ENCODE results near the gene NECTIN1.

Gene NECTIN1

DNA sequence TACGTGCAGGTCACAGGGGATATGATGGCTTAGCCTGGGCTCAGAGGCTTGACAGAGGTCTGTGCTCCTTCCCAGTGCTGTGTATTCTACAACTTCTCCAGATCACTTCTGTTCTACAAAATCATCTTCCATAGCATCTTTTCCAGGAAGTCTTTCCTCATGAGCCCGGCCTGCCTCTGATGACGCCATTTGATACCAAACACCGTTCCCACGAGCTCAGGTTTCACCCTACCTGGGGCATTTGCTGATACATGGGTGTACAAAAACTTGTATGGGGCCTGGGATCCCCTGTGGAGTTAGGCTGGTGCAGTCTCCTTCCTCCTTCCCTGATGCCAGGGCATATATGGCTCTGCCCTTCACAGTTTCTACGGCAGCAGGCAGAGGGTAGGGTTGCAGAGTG is 78.7 kb downstream of the NECTIN1 start:
- no peak for TF ChIP-seq CTCF (IDR thresholded peaks at IDR 0.05; ENCODE audit: low read depth, low read length)
- no peak overlapping the region for H3K4me3 ChIP-seq (ENCODE audit: low read depth, low read length)

DNA sequence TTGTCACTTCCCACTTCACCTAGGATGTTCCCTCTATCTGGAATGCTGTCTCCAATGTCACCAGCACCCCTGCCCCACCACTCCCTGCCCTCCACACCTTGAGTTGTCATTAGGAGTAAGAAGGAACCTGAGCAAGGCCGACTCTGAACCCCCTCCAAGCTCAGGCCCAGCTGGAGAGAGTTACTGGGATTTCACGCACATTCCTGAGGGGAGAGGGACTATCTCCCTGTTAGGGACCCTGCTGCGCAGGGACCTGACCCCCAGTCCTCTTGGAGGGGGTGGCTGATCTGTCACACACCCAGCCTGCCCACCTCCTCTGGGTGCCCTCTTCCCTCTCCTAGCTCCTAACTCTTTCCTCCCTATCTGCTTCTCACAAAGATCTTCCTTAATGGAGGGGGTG is 81.7 kb downstream of the NECTIN1 start:
- no peak overlapping the region for H3K4me3 ChIP-seq (ENCODE audit: low read depth, low read length)
- TF ChIP-seq CTCF (IDR thresholded peaks at IDR 0.05; ENCODE audit: low read depth, low read length): no peak

DNA sequence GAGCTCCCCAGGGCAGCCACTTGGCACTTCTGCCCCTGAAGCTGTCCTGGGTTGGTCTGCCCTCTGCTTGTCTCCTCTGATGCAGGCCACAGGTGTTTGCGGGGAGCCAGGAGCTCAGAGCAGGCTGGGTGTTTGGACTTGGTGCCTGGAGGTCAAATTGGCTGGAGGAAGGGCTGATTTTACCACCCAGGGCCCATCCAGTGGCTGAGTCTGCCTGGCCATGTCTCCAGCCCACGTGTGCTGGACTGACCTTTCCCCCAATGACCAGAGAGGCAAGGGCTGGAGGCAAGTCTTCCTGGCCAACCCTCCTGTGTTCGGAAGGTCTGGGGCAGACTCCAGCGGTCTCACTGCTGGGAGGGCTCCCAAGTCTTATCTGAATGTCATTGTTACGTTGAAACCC is 84.0 kb downstream of the NECTIN1 start:
- TF ChIP-seq CTCF (IDR thresholded peaks at IDR 0.05; ENCODE audit: low read depth, low read length): no peak
- no peak overlapping the region for H3K4me3 ChIP-seq (ENCODE audit: low read depth, low read length)

GRCh38 chr11:119644502-119644901 is 84.5 kb downstream of the NECTIN1 start:
- TF ChIP-seq CTCF (IDR thresholded peaks at IDR 0.05; ENCODE audit: low read depth, low read length): no peak
- no peak overlapping the region for H3K4me3 ChIP-seq (ENCODE audit: low read depth, low read length)

- no peak for TF ChIP-seq CTCF (IDR thresholded peaks at IDR 0.05; ENCODE audit: low read depth, low read length)
- H3K4me3 ChIP-seq (ENCODE audit: low read depth, low read length): no peak overlapping the region
These were observed 85.1 kb downstream of the NECTIN1 start for GRCh38 chr11:119643876-119644225.

DNA sequence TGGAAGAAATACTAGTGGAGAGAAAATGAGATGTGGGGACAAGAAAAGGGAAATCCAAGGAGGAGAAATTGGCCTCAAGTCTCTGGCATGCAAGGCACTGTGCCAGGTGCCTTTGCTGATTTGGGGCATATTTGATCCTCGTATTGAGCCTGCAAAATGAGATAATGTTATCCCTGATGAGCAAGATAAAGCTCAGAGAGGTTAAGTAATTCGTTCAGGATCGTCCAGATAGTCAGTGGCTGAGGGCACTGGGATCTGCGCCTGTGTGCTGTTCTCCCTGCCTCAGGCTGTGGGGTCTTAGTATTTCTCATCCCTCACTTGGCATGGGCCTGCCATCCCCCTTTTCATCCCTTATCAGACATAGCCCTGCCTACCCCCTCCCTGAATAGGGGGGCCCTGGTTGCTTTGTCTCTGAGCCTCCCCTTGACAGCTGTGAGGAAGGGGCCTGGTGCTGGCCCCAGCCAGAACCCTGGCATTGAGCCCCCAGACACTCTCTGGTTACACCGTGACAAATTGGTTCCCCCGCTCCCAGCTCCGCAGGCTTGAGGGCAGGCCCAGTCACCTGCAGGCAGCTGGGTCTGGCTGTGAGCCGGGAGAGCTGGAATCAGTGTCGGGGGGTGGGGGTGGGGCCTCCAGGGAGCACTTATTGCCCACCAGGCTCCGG is 85.7 kb downstream of the NECTIN1 start:
- no peak for TF ChIP-seq CTCF (IDR thresholded peaks at IDR 0.05; ENCODE audit: low read depth, low read length)

GRCh38 chr11:119641983-119642745 is 86.8 kb downstream of the NECTIN1 start:
- no peak overlapping the region for H3K4me3 ChIP-seq (ENCODE audit: low read depth, low read length)
- TF ChIP-seq CTCF (IDR thresholded peaks at IDR 0.05; ENCODE audit: low read depth, low read length): peak; percentile 39; the same call in 1 of the 2 replicates

More for the DNA sequence above, 85.7 kb downstream of the NECTIN1 start:
- H3K4me3 ChIP-seq (ENCODE audit: low read depth, low read length): no peak overlapping the region
